Measurements from ENCODE around the gene JMJD7.

JMJD7 gene

DNA sequence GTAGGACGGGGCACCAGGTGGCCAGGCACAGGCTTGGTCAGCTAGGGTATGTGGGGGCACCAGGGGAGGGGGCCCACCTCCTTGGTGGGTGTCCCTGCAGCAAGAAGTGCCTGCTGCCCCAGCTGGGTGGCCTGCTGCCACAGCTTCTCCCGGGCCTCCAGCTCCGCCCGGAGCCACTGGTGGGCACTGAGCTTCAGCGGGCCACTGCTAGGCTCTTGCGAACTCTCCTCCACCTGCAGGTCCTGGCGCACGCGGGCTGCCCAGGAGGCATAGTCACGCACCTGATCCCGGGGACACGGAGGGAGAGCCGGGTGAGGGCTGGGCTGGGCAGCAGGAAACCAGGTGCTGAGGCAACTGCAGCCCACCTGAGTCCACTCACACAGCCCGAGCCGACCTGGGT is 40.4 kb downstream of the JMJD7 start:
- no peak for DNase-seq

DNA sequence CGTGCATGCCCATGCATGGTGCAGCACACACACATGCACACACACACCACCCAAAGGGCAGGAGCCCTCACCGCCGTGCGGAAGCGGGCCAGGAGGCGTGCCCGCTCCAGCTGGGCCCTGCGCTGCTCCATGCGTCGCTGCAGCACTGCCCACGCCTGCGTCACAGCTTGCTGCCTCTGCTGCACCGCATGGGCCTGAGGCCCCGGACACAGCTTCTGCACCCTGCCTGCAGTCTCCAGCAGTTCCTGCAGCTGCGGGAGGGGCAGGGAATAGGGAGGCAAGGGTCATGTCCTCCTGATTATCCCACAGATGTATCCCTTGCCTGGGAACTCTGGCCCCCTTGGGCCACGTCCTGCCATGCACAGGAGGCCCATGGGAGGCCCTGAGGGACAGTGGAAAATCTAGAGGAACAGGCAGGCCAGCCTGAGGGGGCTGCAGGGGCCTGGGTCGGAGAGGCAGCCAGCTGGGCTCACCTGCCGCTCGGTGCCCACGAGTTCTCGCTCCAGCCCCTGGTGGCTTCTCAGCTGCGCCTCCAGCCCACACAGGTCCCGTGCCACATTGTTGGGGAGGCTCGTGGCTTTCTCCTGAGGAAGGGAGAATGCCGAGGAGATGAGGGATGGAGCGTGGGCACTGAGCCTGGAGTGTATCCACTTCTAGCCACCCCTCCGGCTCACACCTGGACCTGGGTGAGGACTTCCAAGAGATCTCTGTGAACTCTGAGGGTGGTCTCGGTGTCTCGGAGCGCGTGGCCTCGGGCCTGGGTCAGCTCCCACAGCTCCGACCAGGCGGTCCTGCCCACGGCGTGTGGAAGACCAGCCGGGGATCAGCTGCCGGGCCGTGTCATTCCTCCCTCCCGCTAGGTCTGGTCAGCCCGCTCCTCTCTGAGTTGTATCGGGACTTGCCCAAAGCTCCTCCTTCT is 42.1 kb downstream of the JMJD7 start:
- DNase-seq = no peak

DNA sequence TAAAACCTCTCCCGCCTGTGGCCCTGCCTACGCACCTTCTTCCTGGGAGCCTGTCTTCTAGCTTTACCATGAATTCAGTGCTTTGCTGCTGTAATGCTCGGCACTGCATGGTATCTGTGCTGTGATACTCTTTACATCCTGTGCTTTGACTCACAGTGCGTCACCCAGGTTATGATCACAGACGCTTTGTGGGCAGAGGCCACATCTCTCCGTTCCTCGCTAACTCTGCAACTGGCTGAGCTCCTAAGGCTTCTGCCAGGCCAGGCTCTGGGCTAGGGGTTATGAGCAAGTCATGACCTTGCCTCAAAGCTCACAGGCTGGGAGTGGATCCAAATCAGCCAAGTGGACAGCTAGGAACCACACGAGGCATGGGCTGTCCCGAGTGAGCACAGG is 42.8 kb downstream of the JMJD7 start:
- no peak for DNase-seq

DNA sequence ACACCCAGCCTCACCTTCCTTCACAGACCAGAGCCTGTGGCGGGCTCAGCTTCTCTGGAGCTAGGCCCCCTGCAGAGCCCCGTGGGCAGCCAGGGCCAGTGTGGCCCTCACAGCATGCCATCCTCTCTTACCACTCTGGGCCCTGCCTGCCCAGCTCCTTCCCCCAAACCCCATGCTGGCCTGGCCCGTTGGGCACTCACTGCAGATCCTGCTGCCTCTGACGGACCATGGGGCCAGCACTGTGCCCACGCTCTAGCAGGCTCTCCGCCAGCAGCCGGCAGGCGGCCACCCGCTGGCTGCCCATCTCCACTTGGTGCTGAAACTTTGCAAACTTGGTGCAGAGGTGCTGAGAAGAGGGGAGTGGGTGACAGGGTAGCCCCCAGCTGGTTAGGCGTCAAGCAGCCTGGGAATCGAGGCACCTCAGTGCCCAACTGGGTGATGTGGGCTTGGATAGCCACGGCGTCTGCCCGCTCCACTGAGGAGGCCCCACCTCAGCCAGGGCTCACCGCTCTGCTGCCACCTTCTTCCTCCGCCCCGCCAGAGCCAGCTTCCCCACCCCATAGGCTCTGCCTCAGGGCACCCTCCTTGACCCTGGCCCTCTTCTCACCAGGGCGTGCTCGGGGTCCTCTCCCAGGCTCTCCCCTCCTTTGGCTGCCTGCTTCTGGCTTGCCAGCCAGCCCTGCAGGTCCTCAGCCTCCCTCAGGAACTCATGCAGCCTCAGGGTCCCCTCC is 43.4 kb downstream of the JMJD7 start:
- DNase-seq = no peak

DNA sequence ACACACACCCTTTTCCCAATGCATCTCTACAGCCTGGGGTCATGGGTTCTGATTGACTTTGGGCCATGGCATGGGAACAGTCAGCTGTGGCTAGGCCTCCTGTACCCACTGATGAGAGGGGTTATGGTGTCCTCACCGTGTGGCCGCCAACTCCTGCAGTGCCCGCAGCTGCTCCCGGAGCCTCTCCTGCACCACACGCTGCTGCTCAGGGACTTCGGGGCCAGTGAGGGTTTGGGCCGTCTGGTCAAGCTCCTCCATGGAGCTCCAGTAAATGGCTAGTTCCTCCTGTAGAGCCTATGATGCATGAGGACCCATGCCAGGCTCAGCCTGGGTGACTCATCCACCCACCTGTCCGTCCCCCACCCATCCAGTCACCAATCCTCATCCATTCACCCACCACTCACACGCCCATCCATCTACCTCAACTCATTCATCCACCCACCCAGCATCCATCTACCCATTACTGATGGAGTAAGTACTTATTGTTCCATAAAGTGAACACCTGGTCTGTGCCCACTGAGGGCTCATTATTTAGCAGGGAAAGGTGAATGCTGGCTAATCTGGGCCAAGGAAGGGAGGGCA is 44.4 kb downstream of the JMJD7 start:
- no peak for DNase-seq

DNA sequence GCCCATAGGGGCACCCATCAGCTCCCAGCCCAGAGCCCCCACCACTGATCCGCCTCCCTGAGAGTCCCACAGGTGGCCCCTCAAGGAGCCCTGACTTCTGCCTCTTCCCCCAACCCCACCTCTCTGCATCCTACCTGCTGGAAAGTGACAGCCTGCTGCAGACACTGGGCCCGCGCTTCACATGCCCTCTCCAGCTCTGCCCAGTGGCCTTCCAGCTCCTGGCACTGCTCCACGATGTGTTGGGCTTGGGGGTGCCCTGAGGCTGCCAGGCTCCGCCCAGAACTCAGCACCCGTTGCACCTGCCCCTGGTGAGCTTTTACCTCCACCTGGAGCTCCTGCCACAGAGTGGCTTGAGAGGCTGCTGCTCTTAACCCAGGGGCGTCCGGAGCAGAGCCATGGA is 45.8 kb downstream of the JMJD7 start:
- no peak for DNase-seq

DNA sequence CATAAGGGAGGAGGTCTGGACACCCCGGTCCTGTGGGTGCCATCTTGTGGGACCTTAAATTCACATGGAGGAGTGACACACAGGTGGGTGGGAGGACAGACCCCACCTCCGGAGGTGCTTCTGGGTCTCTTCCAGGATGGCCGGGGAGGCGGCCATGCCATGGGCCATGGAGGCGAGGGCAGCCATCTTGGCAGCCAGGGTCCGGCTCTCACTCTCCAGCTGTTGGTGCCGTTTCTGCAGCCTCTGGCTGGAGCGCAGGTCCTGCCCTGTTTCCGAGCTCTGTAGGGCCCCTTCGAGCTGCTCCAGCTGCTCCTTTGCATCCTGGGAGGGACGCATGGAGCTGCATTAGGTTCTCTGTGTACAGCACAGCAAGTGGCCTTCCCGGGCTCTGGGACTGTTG is 46.8 kb downstream of the JMJD7 start:
- no peak for DNase-seq

DNA sequence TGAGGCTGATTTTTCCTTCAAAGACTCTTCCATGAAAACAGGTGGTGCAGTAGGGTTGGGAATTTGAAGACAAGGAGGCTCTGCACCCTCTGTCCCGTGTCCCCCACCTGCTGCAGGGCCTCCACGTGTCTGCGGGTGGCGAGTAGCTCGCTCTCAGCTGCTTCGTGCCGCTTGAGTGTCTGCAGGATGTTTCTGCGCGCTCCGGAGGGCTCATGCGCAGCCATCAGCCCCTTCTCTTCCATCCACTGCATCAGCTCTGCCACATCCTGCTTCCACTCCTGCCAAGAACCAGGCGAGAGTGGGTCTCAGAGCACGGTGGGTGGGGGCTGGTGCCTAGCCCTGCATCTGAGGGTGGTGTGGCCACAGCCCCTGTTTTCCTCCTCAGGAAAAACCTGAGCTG is 48.1 kb downstream of the JMJD7 start:
- no peak for DNase-seq

DNA sequence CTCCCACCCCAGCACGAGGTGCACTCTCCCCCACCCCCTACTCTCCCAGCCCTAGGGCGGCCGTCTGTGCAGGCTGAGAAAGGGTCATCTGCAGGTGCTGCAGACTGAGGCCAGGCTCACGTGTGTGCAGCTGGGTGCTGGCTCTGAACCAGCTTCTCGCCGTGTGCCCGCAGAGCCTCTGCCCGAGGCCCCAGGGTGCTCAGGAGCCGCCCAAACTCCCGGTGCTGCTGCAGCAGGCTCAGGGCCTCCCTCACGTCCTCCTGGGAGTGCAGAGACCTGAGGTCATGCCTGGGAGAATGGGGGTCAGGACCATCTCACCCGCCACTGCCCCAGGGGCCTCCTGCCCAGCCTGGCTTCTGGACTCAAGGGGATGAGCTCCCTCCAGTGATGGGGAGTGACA is 48.8 kb downstream of the JMJD7 start:
- no peak for DNase-seq

DNA sequence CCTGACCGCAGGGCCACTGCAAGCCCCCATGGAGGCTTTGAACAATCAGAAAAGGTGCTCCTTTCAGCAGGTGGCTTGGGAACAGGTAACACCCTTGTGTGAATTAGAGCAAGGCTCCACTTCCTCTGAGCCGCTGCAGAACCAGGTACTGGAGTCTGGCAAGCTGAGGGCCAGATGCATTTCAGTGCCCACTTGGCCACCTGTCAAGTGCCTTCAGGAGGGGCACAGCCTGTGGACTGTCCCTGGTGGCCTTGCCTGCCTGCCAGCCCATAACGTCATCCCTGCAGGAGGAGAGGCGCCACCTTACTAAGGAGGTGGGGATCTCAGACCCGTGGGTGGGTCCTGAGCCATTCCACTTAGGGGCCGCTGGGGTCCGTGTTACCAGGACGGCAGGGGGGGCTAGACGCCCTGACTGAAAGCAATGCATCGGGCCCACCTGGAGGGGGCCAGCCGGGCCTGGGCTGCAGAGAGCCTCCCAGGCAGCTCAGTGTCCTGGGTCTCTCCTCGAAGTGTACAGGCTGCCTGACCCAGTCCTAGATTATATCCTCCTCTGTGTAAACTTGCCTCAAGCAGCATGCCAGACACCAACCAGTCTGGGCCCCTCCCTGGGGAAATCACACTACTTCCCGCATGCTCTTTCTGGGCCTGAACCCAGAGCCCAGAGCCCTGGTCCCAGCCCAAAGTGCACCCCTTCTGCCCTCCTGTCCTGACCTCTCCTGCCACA is 49.9 kb downstream of the JMJD7 start:
- no peak for DNase-seq

DNA sequence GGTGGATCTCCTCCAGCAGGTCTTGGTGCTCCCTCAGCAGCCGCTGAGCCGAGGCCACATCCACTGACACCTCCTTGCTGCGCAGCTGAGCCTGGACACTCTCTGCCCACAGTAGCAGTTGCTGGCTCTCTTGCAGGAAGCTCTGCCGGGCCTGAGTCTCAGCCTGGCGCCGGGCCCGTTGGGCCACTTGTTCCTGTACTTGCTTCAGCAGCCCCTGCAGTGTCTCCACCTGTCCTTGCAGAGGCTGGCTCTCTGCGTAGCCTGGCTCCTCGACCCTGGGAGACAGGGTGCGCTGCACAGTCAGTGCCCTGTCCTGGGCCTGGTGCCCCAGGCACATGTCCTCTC is 50.4 kb downstream of the JMJD7 start:
- DNase-seq = no peak

DNA sequence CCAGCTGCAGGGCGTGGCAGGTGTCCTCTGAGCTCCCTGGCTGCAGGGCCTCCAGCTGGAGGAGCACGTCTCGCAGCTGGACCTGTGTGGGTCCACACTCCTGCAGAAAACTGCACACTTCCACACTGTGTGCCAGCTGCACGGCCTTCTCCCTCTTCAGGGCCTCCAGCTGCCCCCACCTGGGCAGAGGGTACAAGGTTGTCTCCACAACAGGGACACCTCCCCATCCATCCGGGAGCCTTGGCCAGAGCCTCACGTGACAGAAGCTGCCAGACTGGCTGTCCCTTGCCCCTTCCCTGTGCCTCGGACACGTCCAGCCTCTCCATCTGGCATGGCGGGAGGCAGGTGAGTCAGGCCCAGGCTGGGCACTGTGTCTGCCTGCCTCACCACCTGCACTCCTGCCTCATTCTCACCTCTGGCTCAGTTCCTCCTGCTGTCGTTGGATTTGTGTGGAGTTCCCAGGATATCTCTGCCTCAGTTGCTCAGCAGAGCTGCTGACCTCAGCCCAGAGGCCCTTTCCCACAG is 51.5 kb downstream of the JMJD7 start:
- DNase-seq = no peak

DNA sequence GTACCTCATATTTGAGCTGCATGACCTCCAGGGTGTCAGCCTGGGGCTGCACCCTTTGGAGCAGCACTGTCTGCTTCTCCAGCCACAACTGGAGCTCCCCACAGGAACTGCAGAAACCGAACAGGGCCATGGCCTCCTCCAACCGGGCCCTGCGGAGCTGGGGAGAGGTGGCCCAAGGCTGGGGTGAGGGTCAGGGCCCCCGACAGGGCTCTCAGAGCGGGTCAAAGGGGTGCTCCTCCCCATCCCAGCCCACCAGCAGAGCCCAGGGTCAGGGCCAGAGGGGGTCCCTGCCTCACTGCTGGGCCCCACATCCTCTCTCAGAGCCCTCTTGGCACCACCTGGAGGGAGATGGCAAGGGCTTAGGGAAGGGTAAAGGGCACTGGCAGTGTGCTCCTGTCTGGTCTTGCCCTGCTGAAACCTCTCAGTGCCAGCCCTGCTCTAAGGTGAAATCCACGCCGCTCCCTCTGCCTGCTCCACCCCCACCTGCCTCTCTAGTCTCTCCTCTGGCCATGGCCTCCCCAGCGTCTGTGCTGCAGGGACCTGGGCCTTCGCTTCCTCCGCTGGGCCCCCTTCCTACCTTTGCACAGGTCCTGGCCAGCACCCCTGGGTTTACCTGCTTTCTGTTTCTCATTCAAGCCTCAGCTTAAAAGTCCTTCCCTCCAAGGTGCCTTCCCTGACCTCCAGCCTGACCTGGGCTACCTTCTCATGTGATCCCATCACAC is 52.4 kb downstream of the JMJD7 start:
- DNase-seq = no peak

DNA sequence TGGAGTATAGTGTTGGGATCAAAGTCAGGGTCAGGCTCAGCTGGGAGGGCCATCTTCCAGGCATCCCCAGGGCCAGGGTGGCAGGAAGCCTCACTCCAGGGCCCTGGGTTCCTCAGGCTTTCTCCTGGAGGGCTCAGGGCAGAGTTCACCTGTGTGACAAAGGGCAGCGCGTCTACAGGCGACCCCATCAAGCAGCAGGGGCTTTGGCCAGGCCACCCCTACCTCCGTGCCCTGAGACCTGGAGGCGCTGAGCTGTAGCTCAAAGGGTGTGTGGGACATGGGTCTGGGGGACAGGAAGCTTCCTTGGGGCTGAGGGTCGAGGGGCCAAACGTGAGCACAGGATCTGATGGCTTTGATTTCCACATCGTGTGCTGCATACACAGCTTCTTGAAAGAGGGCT is 53.2 kb downstream of the JMJD7 start:
- no peak for DNase-seq

DNA sequence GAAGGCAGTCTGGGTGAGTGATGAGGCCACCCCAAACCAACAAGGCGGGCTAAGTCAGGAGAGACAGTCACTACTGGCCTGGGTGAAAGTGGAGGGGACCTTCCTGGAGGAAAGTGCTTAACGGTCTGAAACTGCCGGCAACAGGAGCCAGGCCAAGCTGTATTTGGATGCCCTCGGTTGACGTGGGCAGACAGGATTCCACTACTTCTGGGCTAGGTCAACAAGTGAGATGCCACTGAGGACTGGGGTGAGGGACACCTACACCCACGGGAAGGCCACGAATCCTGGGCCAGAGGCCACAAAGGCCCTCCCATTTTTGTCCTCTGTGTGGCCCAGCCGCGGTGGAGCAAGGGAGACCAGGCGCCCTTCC is 53.6 kb downstream of the JMJD7 start:
- no peak for DNase-seq

DNA sequence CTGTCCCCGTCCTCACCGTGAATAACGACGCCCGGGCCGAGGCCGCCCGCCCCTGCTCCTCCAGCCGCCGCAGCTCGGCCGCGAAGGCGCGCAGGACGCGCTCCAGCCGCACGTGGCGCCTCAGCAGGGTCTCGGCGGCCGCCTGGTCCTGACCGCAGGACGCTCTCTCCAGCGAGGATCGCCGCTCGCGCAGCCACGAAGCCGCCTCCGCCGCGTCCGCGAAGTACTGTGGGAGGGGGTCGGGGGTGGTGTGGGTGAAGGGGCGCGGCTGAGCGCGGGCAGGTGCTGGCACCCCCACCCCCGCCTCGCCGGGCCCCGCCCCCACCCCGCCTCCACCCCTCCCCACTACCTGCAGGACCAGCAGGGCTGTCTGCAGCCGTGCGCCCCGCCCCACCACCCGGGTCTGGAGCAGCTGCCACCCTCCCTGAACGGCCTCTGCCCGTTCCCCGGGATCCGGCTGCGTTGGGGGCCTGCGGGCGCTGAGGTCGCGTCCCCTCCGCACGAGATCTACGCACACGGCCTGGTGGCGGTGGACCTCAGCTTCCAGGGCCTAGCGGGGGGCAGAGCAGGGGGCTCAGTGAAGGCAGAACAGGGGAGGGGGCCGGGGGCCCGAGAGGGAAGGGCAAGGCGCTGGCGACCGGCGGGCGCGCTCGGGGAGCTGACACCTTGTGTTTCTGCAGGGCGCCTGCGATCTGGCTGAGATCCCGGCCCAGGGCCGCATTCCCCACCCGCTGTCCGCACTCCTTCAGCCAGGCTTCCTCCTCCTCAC is 54.2 kb downstream of the JMJD7 start:
- DNase-seq = no peak

DNA sequence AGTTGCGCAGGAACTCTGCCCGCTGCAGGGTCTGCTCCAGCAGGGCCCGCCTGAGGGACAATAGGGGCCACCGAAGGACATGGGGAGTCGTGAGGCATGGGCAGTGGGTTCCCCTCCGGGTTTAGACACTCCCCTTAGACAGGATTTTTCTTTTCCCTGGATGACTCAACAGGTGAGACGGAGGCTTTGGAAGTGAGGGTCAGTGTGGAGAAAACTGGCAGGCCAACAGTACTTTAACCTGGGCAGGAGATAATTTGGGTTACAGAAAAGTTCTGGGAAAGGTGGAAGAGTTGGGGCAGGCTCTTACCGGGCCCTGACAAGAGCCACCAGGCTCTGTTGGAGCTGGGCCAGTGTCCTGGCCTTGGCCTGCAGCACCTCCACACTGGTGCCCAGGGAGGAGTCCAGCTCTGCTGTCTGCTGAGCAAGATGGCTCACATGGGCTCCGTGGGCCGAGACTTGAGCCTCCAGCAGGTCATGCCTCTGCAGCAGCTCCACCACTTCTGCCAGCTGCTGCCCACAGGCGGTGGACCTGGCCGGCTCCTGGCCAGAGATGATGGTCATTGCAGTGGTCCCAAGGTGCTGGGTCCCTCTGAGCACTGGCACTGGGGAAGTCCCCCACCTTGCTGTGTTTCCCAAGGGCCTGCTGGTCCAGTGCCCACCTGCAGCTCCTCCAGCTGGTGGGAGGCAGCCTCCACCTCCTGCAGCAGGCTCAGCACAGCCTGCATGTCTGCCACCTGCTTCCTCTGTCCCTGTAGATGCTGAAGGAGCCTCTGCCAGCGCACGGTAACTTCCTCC is 55.0 kb downstream of the JMJD7 start:
- no peak for DNase-seq

DNA sequence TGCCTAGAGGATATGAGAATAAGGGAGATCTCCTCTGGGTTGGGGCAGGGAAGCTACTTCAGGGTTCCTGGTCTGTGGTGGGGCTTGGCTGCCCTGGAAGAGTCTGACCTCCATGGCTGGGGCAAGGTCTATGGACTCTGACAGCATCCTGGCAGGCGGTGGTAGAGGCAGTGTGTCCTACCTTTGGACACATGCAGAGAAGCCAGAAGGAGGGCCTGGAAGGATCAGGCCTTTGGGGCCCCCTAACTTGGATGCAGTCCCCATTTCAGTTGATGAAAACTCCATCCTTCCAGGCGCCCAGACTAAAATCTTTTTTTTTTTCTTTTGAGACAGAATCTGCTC is 55.6 kb downstream of the JMJD7 start:
- DNase-seq = no peak

DNA sequence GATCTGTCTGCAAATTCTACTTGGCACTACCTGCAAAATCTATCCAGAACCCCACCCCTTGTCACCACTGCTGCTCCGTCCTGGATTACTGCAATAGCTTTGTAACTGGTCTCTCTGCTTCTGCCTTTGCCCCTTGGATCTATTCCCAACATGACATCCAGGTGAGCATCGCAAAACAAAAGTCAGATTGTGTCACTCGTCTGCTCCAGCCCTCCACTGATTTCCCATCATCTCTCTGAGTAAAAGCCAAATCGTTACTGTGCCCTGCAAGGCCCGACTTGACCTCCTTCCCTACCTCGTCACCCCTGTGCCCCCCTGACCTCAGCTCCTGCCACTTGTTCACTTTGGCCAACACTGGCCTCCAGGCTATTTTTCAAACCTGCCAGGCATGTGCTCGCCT is 56.6 kb downstream of the JMJD7 start:
- no peak for DNase-seq

DNA sequence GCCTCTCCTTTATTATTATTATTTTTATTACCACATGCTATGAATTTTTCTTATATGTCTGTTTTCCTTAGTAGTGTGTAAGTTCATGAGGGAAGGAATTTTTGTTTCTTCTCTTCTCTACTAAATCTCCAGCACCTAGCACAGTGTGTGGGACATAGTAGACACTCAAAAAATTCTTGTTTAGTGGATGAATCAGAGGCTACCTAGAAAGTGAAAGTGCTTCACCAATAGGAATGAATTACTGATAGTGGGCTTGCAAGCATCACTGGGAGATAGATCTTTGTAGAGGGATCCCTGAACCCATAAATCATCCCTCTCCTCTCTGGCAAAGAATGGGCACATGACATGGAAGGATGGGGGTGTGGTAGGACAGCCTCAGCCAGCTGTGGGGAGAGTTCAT is 57.4 kb downstream of the JMJD7 start:
- no peak for DNase-seq

DNA sequence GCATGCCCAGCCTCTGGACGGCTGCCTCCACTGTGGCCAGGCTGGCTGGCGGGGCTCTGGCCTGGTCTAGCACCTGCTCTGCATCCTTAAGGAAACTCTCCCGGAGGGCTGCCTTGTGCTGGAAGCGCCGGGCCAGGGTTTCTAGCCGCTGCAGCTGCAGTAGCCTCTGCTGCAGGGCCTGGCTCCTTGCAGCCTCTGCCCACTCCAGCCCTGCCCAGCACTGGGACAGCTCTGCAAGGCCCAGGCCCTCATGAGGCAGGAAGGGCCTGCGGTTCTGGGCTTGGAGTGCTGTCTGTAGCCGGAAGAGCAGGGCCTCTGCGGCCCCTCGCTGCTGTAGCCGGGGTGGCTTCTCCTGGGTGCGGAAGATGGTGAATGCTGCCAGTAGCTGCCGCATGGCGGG is 57.9 kb downstream of the JMJD7 start:
- no peak for DNase-seq

Measured in NK-92 treated with Interleukin-12 subunit alpha and Interleukin-12 subunit beta, amount 100 ng/mL, for 24 hours (cell line).